HCEC 1CT (cell line): ENCODE results near the gene TXNDC8.
A peak's percentile ranks its signal among the peaks of the same experiment; 100 is the strongest.
"Not testable (repeated sequence)": the region's sequence is repeated elsewhere in the genome, so short reads cannot be mapped to it uniquely, and the experiment has no call there.

Source experiments
- DNase-seq: peaks from one replicate; pipeline ENCODE4 v3.0.0-alpha.2; 2017

Gene TXNDC8

GRCh38 chr9:110323818-110324217 lies 13.8 kb downstream of the TXNDC8 start:
- DNase-seq: no peak

- peak; percentile 53 for DNase-seq
Observed at GRCh38 chr9:110320651-110321445, 16.8 kb downstream of the TXNDC8 start.

GRCh38 chr9:110319781-110320492 lies 17.7 kb downstream of the TXNDC8 start:
- DNase-seq: peak; percentile 75

GRCh38 chr9:110317911-110318310 lies 19.8 kb downstream of the TXNDC8 start:
- DNase-seq: no peak

GRCh38 chr9:110316261-110317075 lies 21.2 kb downstream of the TXNDC8 start:
- DNase-seq: no peak

- not testable (repeated sequence) for DNase-seq
Observed at GRCh38 chr9:110311978-110312377, 25.7 kb downstream of the TXNDC8 start.

- no peak for DNase-seq
Observed at GRCh38 chr9:110309681-110310080, 28.0 kb downstream of the TXNDC8 start.

GRCh38 chr9:110308633-110309038 lies 29.0 kb downstream of the TXNDC8 start:
- no peak for DNase-seq

GRCh38 chr9:110307191-110307590 lies 30.5 kb downstream of the TXNDC8 start:
- no peak for DNase-seq

- peak; percentile 60 for DNase-seq
Observed at GRCh38 chr9:110303133-110303532, 34.5 kb downstream of the TXNDC8 start.

GRCh38 chr9:110298043-110298605 lies 39.5 kb downstream of the TXNDC8 start:
- DNase-seq: no peak

GRCh38 chr9:110293248-110293647 lies 44.4 kb downstream of the TXNDC8 start:
- DNase-seq: no peak

GRCh38 chr9:110291921-110292557 lies 45.6 kb downstream of the TXNDC8 start:
- no peak for DNase-seq

- no peak for DNase-seq
Observed at GRCh38 chr9:110290001-110290400, 47.7 kb downstream of the TXNDC8 start.

GRCh38 chr9:110288503-110288902 lies 49.2 kb downstream of the TXNDC8 start:
- DNase-seq: no peak

GRCh38 chr9:110287289-110287680 lies 50.4 kb downstream of the TXNDC8 start:
- no peak for DNase-seq

GRCh38 chr9:110284211-110284844 lies 53.3 kb downstream of the TXNDC8 start:
- no peak for DNase-seq

- no peak for DNase-seq
Observed at GRCh38 chr9:110283751-110284150, 53.9 kb downstream of the TXNDC8 start.

GRCh38 chr9:110282739-110283081 lies 55.0 kb downstream of the TXNDC8 start:
- DNase-seq: no peak

GRCh38 chr9:110282018-110282738 lies 55.5 kb downstream of the TXNDC8 start:
- no peak for DNase-seq

- DNase-seq: peak; percentile 51
Observed at GRCh38 chr9:110278080-110278707, 59.5 kb downstream of the TXNDC8 start.
